H1 (cell line): ENCODE results near the gene BBS9. TPM values are rescaled to one million over a fixed set of nuclear protein-coding genes. Genes with fewer than 3 reads are reported as not detected.

ENCODE experiments used
- EZH2 ChIP-seq: fragments of 200-600 bp; sonication (generic); IDR thresholded peaks from 2 replicates; pipeline ENCODE4 v1.7.1; 2012; ENCODE audit warnings: low read depth, mild to moderate bottlenecking, moderate library complexity, low read length, inconsistent platforms; ENCODE audit not compliant: severe bottlenecking
- polyA plus RNA-seq, 7 experiments: library from polyadenylated mRNA; depleted of rRNA in 3 of 7; stranded (reverse) in 5 of 7; unstranded in 2 of 7; fragments of >200 nt in 5 of 7; fragments of 200-250 nt in 2 of 7; gene quantifications; 1 replicate in 5 of 7; 2 replicates in 1 of 7; 4 replicates in 1 of 7; pipeline versions ENCODE4 v1.2.1 to v1.2.3, GENCODE V29; 2011 to 2013; ENCODE audit warnings: missing spikeins in 2 of 7, mixed read lengths in 2 of 7
- total RNA-seq: library from RNA; stranded (reverse); fragmentation: NEBNext Ultra II Directional; extraction: Animal tissue kit (Norgen Biotek cat#: 25700); gene quantifications from 2 replicates; pipeline ENCODE4 v1.2.1, GENCODE V29; 2021

BBS9 gene
- total and polyA plus RNA-seq, 2 of the 8 experiments (the other 6 are each of a cell fraction or from before 2014, with no cell fraction given) = 22.3 to 37.0 TPM

- no peak for TF ChIP-seq EZH2
- TF ChIP-seq, all 59 proteins: peak for 0
Measured at GRCh38 chr7:33425395-33425794, 296.0 kb downstream of the BBS9 start (continued).
